Stimulated activated CD8-positive, alpha-beta memory T cell treated with anti-CD3 and anti-CD28 coated beads, Interleukin-15, amount 100 ng/mL, for 4 hours (primary cell): ENCODE results near the gene C1QB.
"Not testable (repeated sequence)": the region's sequence is repeated elsewhere in the genome, so short reads cannot be mapped to it uniquely, and the experiment has no call there.

Source experiments
- DNase-seq, 2 donors: peaks; one replicate each; pipeline ENCODE4 v3.0.0-alpha.2; 2020; ENCODE audit warnings: low read depth in 2 of 2

C1QB gene

DNA sequence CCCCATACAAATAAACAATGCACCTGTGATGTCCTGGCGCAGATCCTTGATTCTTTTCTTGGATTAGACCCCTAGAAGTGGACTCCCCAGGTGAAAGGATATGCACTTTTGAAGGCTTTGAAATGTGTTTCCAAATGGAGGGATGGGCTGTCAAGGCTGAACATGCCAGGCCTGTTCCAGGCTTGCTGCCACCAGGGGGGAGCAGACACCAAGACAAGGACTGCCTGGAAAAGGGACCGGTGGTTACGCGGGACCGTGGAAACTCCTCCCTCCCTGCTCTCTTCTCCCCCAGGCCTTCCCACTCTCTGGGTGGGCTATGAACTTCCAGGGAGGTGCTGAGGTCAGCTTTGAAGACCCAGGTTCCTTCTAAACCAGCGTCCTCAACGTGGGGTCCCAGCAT is 12.7 kb downstream of the C1QB start:
- DNase-seq = no peak

DNA sequence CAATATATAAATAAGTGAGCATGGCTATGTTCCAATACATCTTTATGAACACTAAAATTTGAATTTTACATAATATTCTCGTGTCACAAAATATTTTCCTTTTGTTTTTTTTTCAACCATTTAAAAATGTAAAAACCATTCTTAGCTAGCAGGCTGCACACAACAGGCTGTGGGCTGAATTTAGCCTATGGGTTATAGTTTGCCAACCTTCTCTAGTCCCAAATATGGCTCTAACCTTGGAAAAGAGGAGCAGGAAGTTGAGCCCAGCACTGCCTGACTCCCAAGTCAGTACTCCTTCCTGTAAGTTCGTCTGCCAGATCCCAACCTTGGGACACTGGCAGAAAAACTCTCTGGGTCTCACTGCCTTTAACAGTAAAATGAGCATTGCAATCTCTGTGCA is 13.4 kb downstream of the C1QB start:
- no peak for DNase-seq

GRCh38 chr1:22668840-22669239 is 15.8 kb downstream of the C1QB start:
- not testable (repeated sequence) for DNase-seq

DNA sequence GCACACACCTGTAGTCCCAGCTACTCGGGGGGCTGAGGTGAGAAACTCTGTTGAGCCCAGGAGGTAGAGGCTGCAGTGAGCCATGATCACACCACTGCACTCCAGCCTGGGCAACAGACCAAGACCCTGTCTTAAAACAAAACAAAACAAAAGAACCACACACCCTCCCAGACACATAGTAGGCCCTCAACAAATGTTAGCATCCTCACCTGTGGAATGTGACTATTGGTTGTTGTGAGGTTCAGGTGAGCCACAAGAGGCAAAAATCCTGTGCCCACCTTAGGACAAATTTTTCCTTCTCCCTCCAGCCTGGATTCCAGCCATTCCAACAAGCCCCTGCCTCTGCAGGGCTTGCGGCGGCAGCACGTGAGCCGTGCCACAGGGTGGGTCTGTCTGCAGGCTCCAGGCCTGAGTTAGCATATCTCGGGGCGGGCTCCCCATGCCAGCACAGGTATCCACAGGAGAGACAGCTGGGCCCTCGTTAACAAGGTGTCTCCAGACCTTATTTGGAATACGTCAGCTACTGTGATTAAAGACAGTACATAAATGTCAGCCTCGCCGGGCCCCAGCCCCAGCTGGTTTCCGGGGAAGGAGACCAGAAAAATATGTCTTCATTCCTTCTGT is 17.4 kb downstream of the C1QB start:
- no peak for DNase-seq

GRCh38 chr1:22671999-22672398 is 19.0 kb downstream of the C1QB start:
- no peak for DNase-seq

GRCh38 chr1:22673486-22674409 is 20.7 kb downstream of the C1QB start:
- no peak for DNase-seq

- no peak for DNase-seq
Measured at GRCh38 chr1:22674410-22674749, 21.3 kb downstream of the C1QB start.

GRCh38 chr1:22676151-22676550 is 23.1 kb downstream of the C1QB start:
- not testable (repeated sequence) for DNase-seq

DNA sequence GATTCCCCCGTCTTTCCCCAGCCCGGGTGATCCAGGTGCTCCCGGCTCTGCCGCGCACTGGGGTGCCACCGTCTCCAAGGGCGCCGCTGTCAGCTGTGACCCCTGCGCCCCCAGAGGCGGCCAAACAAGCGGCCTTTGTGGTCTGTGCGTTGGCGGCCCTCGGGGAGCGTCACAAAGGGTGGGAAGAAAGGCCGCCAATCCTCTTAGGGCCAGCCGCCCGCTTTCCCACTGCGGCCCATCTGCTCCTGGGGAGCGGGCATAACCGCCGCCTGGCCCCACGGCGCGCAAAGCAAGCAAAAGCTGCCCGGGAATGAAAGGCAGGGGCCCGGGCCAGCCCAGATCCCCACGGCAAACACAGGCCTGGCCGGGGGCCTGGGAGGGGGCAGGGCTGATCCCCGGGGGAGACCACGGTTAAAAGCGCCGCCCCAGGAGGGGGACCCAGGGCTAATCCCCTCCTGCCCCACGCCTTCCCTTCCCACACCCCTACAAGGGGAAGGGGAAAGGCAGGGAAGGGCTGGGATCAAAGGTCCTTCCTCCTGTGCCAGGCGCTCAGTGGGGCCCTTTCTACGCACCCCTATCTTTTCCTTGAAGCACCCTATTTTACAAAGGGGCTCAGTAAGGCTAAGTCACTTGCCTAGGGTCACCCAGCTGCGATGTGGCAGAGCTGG is 24.0 kb downstream of the C1QB start:
- no peak for DNase-seq

GRCh38 chr1:22677931-22678896 is 25.2 kb downstream of the C1QB start:
- DNase-seq = no peak

GRCh38 chr1:22680726-22681125 is 27.7 kb downstream of the C1QB start:
- no peak for DNase-seq

GRCh38 chr1:22681556-22682276 is 28.7 kb downstream of the C1QB start:
- DNase-seq = no peak

- no peak for DNase-seq
Measured at GRCh38 chr1:22683547-22683946, 30.5 kb downstream of the C1QB start.

DNA sequence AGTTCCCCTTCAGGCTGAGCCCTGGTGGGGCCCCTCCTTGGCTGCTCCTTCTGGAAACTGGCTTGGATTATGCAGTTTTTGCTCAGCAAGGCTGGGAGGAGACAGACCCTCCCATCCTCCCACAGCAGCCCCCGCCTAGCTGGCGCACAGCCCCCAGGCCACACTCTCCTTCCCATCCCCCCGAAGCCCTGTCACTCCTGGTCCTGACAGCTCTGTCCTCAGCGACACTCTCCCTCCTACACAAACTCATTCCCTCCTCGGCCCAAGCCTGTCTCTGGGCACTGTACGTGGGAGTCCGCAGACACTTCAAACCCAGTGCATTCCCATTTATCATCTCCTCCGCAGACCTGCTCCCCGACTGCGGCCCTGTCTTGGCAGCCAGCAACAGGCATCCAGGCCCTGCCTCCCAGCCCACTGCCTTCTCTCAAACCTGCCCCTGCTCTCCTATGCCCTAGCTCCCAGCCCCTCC is 32.6 kb downstream of the C1QB start:
- DNase-seq = no peak

DNA sequence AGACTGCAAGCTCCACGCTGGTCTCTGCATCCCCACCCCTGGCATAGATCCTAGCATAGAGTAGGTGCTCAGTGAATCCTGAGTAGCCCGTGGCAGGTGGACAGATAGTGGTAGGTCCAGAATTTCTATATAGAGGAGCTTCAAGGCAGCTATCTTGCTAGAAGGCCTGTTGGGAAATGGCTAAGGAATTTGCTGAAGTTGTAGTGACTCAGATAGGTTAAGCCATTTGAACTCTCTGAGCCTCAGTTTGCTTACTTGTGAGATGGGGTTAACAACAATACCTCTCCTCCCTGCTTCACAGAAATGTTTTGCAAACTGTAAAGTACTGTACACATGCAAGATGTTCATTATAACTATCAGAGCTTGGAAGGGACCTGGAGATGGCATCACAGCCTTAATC is 34.2 kb downstream of the C1QB start:
- no peak for DNase-seq

GRCh38 chr1:22688466-22688865 is 35.4 kb downstream of the C1QB start:
- DNase-seq = no peak

- DNase-seq = no peak
Measured at GRCh38 chr1:22689505-22689904, 36.5 kb downstream of the C1QB start.

DNA sequence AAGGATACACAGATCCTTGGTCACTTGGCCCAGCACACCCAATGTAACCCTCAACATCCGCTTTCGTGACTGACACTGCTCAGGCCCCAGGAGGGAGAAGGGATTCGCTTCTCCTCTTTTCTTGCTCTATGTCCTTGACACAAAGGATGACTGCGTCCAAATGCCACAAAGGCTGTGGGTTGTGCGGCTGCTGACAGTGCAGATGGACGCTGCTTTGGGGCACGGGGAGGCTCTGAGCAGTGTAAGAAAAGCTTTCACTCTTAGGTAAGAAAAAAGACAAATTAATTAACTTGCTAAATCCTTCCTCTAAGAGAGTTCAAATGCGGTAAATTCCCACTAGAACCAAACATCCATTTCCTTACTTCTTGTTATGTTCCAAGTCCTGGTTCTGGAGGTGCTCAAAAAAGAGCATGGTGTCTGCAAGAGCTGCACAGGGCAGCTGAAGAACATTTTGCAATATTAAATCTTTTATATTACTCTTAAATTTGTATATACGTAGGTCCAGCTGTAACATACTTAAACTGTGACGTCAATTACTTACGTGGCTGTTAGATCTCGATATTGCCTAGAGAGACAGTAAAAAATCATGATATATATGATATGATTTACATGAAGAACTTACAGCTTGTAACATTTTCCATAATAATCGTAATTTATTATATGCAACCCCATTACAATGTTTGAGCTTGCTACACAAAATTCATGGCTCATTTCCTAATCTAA is 38.2 kb downstream of the C1QB start:
- DNase-seq = no peak

DNA sequence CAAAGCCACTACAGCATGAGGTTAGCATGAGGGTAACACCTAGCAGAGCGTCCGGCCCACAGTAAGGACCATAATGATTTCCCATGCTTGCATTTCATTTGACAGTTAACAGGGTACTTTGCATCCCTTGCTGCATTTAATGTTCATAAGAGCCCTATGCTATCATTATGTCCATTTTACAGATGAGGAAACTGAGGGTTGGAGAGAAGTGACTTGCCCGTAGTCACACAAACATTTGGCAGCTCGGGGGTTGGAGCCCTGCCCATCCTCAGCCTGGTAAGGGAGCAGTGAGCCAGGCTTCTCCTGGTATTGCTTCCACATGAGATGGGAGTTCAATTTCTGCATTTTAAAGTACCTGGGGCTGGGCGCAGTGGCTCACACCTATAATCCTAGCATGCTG is 41.1 kb downstream of the C1QB start:
- no peak for DNase-seq

GRCh38 chr1:22696610-22697009 is 43.6 kb downstream of the C1QB start:
- DNase-seq = no peak
